ENCODE data around the gene KIAA0408. TPM values are rescaled to one million over a fixed set of nuclear protein-coding genes. Genes with fewer than 3 reads are reported as not detected.

Gene KIAA0408
- total RNA-seq, 6 experiments from 2014 or later = 0.06 to 0.33 (median 0.16) TPM; not detected in 2

GRCh38 chr6:127477658-127478057 lies 18.5 kb upstream of the KIAA0408 start:
- TF ChIP-seq CTCF (IDR thresholded peaks at IDR 0.05) (no peak), POLR2A (IDR thresholded peaks at IDR 0.05) (no peak)
- DNase-seq (no peak), ATAC-seq (peak in 1 of 4 donors; percentile 44)
- 33% methylated on average over 1 of the region's 1 CpG for WGBS (ENCODE audit: insufficient coverage, low coverage, low lambda C conversion rate, missing lambda C conversion rate)
- Histone ChIP-seq H3K27me3 (no peaks in the 10 kb centered on the region), H3K4me1 (no peaks in the 10 kb centered on the region), H3K9me3 (no peaks in the 10 kb centered on the region), H3K4me3 (no peak overlapping the region), H3K27ac (no peak overlapping the region), H3K36me3 (no peaks in the 10 kb centered on the region)
- intact Hi-C loops (cut with DNase I) = loop anchor here in 1 of 2 donors (10.0 kb wide), 1 partner anchor 47 kb away; no protein-coding TSS in a partner anchor

GRCh38 chr6:127475823-127476176 lies 16.6 kb upstream of the KIAA0408 start:
- TF ChIP-seq POLR2A (IDR thresholded peaks at IDR 0.05) = no peak
- no peak for TF ChIP-seq CTCF (IDR thresholded peaks at IDR 0.05)
- DNase-seq (no peak), ATAC-seq (no peak)
- 85% methylated on average over 21 of the region's 34 CpGs for WGBS (ENCODE audit: insufficient coverage, low coverage, low lambda C conversion rate, missing lambda C conversion rate)
- intact Hi-C loops (cut with DNase I) = loop anchor here in 1 of 2 donors (10.0 kb wide), 1 partner anchor 49 kb away; no protein-coding TSS in a partner anchor
- H3K27ac ChIP-seq = no peak overlapping the region
- no peaks in the 10 kb centered on the region for H3K36me3 ChIP-seq
- peaks cover 0 to 4% (median 0%) of the 10 kb centered on the region in 4 donors for H3K4me1 ChIP-seq
- no peaks in the 10 kb centered on the region for H3K9me3 ChIP-seq
- H3K4me3 ChIP-seq = no peak overlapping the region
- no peaks in the 10 kb centered on the region for H3K27me3 ChIP-seq

GRCh38 chr6:127475135-127475822 lies 16.1 kb upstream of the KIAA0408 start:
- TF ChIP-seq CTCF (IDR thresholded peaks at IDR 0.05) = no peak
- no peak for TF ChIP-seq POLR2A (IDR thresholded peaks at IDR 0.05)
- no peak overlapping the region for H3K4me3 ChIP-seq
- DNase-seq (no peak), ATAC-seq (peak in 1 of 4 donors; percentile 40)
- intact Hi-C loops (cut with DNase I) = loop anchor here in 1 of 2 donors (10.0 kb wide), 1 partner anchor 50 kb away; no protein-coding TSS in a partner anchor
- no peaks in the 10 kb centered on the region for H3K36me3 ChIP-seq
- H3K27me3 ChIP-seq = no peaks in the 10 kb centered on the region
- no peaks in the 10 kb centered on the region for H3K9me3 ChIP-seq
- peaks cover 0 to 4% (median 0%) of the 10 kb centered on the region in 4 donors for H3K4me1 ChIP-seq
- 93% methylated on average over 12 of the region's 87 CpGs for WGBS (ENCODE audit: insufficient coverage, low coverage, low lambda C conversion rate, missing lambda C conversion rate)
- no peak overlapping the region for H3K27ac ChIP-seq

- H3K27me3 ChIP-seq = no peaks in the 10 kb centered on the region
- ATAC-seq (peak; percentile 52 to 87 (median 63)), DNase-seq (no peak)
- intact Hi-C loops (cut with DNase I) = loop anchor here in 1 of 2 donors (10.0 kb wide), 1 partner anchor 53 kb away; no protein-coding TSS in a partner anchor
- no peak overlapping the region for H3K27ac ChIP-seq
- no peaks in the 10 kb centered on the region for H3K36me3 ChIP-seq
- TF ChIP-seq POLR2A (IDR thresholded peaks at IDR 0.05) = no peak
- TF ChIP-seq CTCF (IDR thresholded peaks at IDR 0.05) = no peak
- peaks cover 0 to 4% (median 0%) of the 10 kb centered on the region in 4 donors for H3K4me1 ChIP-seq
- H3K4me3 ChIP-seq = no peak overlapping the region
- no peaks in the 10 kb centered on the region for H3K9me3 ChIP-seq
- WGBS (ENCODE audit: insufficient coverage, low coverage, low lambda C conversion rate, missing lambda C conversion rate) = 42% methylated on average over 5 of the region's 5 CpGs
Measured at GRCh38 chr6:127471379-127472255, 12.4 kb upstream of the KIAA0408 start.
